Measurements from ENCODE around the gene GNAO1.

GRCh38 chr16:56368545-56368944, 177.3 kb downstream of the GNAO1 start:
- TF ChIP-seq POLR2A (IDR thresholded peaks at IDR 0.05) (no peak), EP300 (IDR thresholded peaks at IDR 0.05) (no peak)
- TF ChIP-seq, protein P1, sequence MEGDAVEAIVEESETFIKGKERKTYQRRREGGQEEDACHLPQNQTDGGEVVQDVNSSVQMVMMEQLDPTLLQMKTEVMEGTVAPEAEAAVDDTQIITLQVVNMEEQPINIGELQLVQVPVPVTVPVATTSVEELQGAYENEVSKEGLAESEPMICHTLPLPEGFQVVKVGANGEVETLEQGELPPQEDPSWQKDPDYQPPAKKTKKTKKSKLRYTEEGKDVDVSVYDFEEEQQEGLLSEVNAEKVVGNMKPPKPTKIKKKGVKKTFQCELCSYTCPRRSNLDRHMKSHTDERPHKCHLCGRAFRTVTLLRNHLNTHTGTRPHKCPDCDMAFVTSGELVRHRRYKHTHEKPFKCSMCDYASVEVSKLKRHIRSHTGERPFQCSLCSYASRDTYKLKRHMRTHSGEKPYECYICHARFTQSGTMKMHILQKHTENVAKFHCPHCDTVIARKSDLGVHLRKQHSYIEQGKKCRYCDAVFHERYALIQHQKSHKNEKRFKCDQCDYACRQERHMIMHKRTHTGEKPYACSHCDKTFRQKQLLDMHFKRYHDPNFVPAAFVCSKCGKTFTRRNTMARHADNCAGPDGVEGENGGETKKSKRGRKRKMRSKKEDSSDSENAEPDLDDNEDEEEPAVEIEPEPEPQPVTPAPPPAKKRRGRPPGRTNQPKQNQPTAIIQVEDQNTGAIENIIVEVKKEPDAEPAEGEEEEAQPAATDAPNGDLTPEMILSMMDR (IDR thresholded peaks at IDR 0.05): no peak
